Measurements from ENCODE around the gene ATP8A2.
"Not testable (repeated sequence)": the region's sequence is repeated elsewhere in the genome, so short reads cannot be mapped to it uniquely, and the experiment has no call there.

Gene ATP8A2

GRCh38 chr13:25772534-25772933 is 400.8 kb downstream of the ATP8A2 start:
- not testable (repeated sequence) for DNase-seq

DNA sequence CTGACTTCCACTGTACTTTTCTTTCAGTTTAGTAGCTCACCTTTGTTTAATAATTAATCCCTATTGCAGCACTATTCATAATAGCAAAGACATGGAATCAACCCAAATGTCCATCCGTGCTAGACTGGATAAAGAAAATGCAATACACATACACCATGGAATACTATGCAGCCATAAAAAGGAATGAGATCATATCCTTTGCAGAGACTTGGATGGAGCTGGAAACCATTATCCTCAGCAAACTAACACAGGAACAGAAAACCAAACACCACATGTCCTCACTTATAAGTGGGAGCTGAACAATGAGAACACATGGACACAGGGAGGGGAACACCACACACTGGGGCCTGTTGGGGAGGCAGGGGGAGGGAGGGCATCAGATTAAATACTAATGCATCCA is 402.3 kb downstream of the ATP8A2 start:
- DNase-seq = not testable (repeated sequence)

DNA sequence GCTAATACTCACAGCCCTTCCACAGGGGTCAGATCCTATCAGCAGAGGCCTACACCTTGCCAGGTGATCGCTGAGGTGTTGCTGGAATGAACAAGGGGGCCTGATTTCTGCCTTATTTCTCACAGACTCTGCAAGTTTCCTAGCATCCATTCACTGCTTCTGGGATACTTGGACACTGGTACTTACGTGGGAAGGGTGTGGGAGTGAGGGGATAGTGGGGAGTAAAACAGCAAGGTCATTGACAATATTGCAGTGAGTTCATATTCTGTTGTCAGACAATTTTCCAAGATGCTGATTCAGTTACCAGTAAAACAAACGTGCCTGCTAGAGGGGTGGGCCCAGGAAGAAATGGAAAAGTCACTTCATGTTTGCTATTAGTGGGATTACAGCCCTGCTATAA is 403.5 kb downstream of the ATP8A2 start:
- DNase-seq = no peak

DNA sequence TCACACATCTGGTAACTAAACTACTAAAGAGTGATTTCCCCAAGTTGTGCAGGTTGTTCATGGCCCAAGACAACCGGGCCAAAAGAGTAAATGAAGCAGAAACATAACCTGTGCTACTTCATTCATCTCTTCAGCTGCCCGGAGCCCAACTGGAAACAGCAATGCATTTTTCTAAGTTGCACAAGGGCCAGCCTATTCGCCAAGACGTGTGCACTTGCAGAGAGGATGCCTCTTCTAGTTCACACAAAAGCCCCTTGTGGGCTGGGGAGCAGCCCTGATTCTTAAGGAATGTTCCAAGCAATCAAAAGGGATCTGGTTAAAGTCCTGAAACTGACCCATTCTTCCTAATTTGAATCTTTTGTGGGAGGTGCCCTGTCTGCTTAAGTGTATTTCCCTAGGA is 404.2 kb downstream of the ATP8A2 start:
- no peak for DNase-seq

- no peak for DNase-seq
Observed at GRCh38 chr13:25776722-25777121, 404.9 kb downstream of the ATP8A2 start.

- DNase-seq = no peak
Observed at GRCh38 chr13:25777509-25777908, 405.7 kb downstream of the ATP8A2 start.

- DNase-seq = no peak
Observed at GRCh38 chr13:25778365-25778764, 406.6 kb downstream of the ATP8A2 start.

DNA sequence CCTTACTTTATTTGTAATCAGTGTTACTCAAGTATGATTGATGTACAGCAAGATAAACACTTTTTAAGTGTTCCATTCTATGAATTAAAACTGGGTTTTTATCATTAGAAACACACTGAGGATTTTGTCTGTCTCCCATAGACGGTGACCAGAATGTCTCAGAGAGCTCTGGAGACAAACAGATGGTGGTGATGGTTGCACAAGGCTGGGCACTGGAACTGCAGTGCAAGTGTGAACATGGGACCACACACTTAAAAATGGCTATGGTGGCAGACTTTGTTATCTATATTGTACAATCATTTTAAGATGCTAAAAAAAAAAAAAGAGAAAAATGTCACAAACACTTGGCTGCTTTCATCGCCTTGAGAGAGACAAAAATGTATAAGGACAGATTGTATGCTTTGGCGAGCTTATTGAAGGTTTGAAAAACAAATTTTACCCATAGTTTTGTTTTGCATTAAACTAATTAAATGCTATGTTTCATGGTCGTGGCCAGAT is 407.1 kb downstream of the ATP8A2 start:
- DNase-seq = no peak

- no peak for DNase-seq
Observed at GRCh38 chr13:25783076-25783475, 411.3 kb downstream of the ATP8A2 start.

DNA sequence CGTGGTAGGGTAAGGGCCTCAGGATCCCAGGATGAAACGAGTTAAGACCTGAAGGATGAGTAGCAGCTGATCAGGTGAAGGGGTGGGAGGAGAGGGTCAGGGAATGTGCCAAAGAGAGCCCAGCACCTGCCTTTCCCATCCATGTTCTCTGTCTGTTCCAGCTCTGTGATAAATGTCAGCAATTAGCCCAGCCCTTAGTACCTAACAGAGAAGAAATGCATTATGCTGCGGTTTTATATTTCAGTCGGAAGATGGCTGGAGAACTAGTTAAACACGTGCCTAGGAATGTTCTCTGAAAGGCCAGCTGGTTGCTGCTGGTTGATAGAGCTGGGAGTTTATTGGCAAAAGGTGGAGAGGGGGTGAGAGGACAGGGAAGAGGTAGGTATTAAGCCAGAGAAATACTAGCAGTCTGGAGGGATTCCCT is 411.8 kb downstream of the ATP8A2 start:
- DNase-seq = no peak

GRCh38 chr13:25784119-25784518 is 412.3 kb downstream of the ATP8A2 start:
- DNase-seq = no peak

DNA sequence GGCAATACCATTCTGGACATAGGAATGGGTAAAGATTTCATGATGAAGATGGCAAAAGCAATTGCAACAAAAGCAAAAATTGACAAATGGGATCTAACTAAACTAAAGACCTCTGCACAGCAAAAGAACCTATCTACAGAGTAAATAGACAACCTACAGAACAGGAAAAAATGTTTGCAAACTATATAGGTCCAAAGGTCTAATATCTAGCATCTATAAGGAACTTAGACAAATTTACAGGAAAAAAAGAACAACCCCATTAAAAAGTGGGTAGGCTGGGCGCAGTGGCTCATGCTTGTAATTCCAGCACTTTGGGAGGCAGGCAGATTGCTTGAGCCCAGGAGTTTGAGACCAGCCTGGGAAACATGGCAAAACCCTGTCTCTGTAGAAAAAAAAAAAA is 418.4 kb downstream of the ATP8A2 start:
- DNase-seq = not testable (repeated sequence)

- no peak for DNase-seq
Observed at GRCh38 chr13:25795277-25795676, 423.5 kb downstream of the ATP8A2 start.

GRCh38 chr13:25796474-25796873 is 424.7 kb downstream of the ATP8A2 start:
- DNase-seq = no peak

DNA sequence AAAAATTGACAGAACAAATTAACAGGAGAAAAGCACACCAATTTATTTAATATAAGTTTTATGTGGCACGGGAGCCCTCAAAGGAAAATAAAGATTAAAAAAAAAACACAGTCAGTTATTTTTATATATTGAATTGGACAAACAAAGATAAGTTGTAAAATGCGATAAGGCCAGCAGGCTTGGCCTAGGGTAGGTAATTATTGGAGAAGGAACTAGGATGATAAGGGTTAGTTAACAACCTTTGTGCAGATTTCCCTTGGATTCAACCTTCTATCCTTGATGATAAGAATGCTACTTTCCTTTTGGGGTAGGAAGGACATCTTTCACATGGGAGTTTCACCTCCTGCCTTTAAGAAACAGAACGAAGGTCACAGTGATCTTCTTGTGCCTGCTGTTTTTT is 427.2 kb downstream of the ATP8A2 start:
- DNase-seq = no peak

GRCh38 chr13:25800523-25800922 is 428.7 kb downstream of the ATP8A2 start:
- DNase-seq = no peak

DNA sequence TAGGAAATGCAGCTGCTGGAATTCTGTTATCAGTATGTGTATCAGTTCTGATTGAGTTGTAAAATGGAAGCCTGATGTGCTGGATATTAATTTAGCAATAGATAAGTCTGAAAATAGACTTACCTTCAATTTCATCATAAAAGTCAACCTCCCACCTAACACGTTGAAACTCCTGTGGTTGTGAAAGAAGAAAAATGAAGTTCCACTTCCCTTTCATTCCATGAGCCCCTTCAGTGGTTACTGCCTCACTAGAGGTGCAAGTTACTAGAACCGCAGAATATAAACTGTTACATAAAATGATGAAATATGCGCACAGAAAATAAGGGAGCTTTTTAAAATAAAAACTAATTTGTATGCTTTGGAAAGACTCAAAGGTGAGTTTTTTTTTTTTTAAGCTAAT is 430.8 kb downstream of the ATP8A2 start:
- no peak for DNase-seq

GRCh38 chr13:25803641-25804040 is 431.9 kb downstream of the ATP8A2 start:
- no peak for DNase-seq

- peak in 1 of 5 experiments; percentile 67 for DNase-seq
Observed at GRCh38 chr13:25806264-25806974, 434.6 kb downstream of the ATP8A2 start.

DNA sequence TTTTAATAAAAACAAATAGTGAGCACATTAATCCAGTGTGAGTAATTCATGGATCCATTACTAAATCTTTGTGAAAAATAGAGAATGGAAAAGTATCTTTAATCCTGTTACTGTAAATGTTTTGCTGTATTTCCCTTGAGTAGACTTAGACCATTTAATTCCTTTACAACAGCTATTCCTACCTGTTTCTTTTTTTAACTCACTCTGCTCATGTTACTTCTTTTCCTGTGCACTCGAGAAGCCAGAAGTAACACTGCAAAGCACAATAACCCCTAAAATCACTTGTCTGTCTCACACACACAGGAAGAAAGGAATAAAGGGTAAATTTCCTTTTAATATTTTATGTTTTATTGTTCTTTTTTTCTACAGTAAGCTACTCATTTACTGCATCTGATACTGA is 435.8 kb downstream of the ATP8A2 start:
- no peak for DNase-seq

DNA sequence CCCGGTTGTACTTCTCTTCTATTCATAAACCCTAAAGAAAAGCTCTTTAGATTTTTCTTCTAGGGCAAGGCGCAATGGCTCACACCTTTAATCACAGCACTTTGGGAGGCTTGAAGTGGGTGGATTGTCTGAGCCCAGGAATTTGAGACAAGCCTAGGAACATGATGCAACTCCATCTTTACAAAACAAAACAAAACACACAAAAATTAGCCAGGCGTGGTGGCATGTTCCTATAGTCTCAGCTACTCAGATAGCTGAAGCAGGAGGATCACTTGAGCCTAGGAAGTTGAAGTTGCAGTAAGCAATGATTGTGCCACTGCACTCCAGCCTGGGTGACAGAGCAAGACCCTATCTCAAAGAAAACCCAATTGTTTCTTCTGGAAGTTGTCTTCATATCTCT is 439.7 kb downstream of the ATP8A2 start:
- DNase-seq = no peak

GRCh38 chr13:25816239-25816638 is 444.5 kb downstream of the ATP8A2 start:
- DNase-seq = no peak

DNA sequence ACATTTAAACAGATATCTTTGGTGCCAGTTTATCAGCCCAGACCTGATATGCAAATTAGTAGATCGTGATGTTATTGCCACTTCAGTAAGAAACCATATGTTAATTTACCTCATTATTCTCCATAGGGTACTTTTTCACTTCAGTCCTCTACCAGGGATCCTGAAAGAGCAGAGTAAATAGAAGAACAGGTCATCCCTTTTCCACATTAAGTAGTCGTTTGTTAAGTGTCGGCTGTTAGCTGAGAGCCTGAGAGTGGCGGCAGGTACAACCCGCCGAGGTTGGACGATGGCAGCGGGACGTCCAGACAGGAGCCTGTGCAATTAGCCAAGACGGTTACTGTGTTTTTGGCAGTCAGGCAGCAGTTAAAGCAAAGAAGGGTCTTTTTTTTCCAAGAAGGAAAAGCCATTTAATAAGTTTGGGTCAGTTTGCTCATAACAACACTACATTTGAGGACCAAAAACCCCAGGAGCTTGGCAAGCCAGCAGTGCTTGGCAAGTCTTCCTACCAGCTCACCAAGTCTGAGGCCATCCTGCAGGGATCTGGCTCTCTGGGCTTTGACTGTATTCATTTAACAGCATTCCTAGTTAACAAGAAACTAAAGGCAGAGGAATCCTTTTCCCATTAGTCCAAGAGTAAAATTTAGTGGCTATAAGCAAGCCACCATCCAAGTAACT is 448.2 kb downstream of the ATP8A2 start:
- no peak for DNase-seq

DNA sequence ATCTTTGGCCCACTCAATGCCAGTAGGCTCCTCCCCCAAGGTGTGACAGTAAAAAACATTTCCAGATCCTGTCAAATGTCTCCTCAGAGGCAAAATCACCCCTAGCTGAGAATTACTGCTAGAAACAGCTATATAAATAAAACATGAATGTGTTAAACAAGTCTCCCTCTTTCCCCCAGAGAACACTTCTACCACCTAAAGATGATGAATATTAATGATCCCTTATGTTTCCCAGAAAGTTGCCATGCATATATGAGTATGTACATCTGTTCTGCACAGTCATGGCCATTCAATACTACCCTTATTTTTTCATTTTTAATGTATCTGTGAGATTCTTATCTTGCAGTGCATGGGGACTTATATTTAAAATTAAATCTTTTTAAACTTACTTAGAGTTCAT is 450.0 kb downstream of the ATP8A2 start:
- no peak for DNase-seq
